IMR-90 (cell line): ENCODE data around the gene WBP1L. TPM values are rescaled to one million over a fixed set of nuclear protein-coding genes. Genes with fewer than 3 reads are reported as not detected.

Source experiments
- ATAC-seq: fragments of 200-7000 bp; cut with Tn5 transposase; 2 replicates; pipeline ENCODE4 v1.9.1; 2020; ENCODE audit warnings: low read depth, mild to moderate bottlenecking, moderate library complexity
- BruUV-seq: library from RNA; stranded (reverse); fragments of 400-500 nt; replicated peaks from 2 replicates; lab custom pipeline; 2021; lab: Mats Ljungman, UMichigan
- CTCF ChIA-PET: fragments of 300-600 bp; formaldehyde crosslinking; extraction: SDS; loops from one replicate; lab custom pipeline; 2021; ENCODE audit warnings: antibody characterized with exemption; lab: Yijun Ruan, JAX
- POLR2A ChIA-PET: fragments of 300-600 bp; sonication (Branson Sonifier 250); formaldehyde crosslinking; loops from one replicate; lab custom pipeline; 2022; ENCODE audit warnings: antibody characterized with exemption; ENCODE audit not compliant: unreplicated experiment; lab: Charles Lee
- DNase-seq: peaks from one replicate; pipeline ENCODE4 v3.0.0; 2013
- H2AFZ ChIP-seq: replicated peaks from 2 replicates; pipeline ENCODE3; 2013; ENCODE audit warnings: low read length, mild to moderate bottlenecking; ENCODE audit not compliant: poor library complexity
- H2AK5ac ChIP-seq: 2 replicates; pipeline ENCODE4 v1.6.1; 2013; ENCODE audit warnings: low read depth, low read length, inconsistent platforms
- H2AK9ac ChIP-seq: replicated peaks from 2 replicates; pipeline ENCODE3; 2013; ENCODE audit warnings: mild to moderate bottlenecking, low read depth, low read length, moderate library complexity; ENCODE audit not compliant: poor library complexity
- H2BK120ac ChIP-seq: 2 replicates; pipeline ENCODE4 v1.6.1; 2013; ENCODE audit warnings: low read depth, low read length, inconsistent platforms
- H2BK15ac ChIP-seq: 3 replicates; pipeline ENCODE4 v1.6.1; 2013; ENCODE audit warnings: low read depth, low read length, inconsistent platforms
- H2BK20ac ChIP-seq: 2 replicates; pipeline ENCODE4 v1.6.1; 2013; ENCODE audit warnings: low read depth, mild to moderate bottlenecking, inconsistent platforms, low read length, moderate library complexity
- H2BK5ac ChIP-seq: 2 replicates; pipeline ENCODE4 v1.6.1; 2013; ENCODE audit warnings: mild to moderate bottlenecking, low read depth, low read length, inconsistent platforms; ENCODE audit not compliant: poor library complexity, severe bottlenecking
- H3K14ac ChIP-seq: replicated peaks from 2 replicates; pipeline ENCODE4 v1.6.1; 2013; ENCODE audit warnings: low read depth, low read length, inconsistent platforms
- H3K18ac ChIP-seq: 2 replicates; pipeline ENCODE4 v1.6.1; 2013; ENCODE audit warnings: low read depth, low read length, control low read depth
- H3K23ac ChIP-seq: 2 replicates; pipeline ENCODE4 v1.6.1; 2013; ENCODE audit warnings: low read depth, low read length, inconsistent platforms
- H3K27ac ChIP-seq: 2 replicates; pipeline ENCODE4 v1.5.1; 2013; ENCODE audit warnings: mild to moderate bottlenecking, control low read depth, low read length; ENCODE audit not compliant: insufficient read depth
- H3K27me3 ChIP-seq: 2 replicates; pipeline ENCODE4 v1.6.1; 2013; ENCODE audit warnings: low read length; ENCODE audit not compliant: control insufficient read depth, insufficient read depth
- H3K36me3 ChIP-seq: 2 replicates; pipeline ENCODE4 v1.6.1; 2013; ENCODE audit warnings: low read length, mixed read lengths; ENCODE audit not compliant: control insufficient read depth, insufficient read depth
- H3K4ac ChIP-seq: 2 replicates; pipeline ENCODE4 v1.6.1; 2013; ENCODE audit warnings: low read depth, low read length, inconsistent platforms
- H3K4me1 ChIP-seq: 2 replicates; pipeline ENCODE4 v1.6.1; 2013; ENCODE audit warnings: low read length, mixed read lengths; ENCODE audit not compliant: control insufficient read depth, insufficient read depth
- H3K4me2 ChIP-seq: 2 replicates; pipeline ENCODE4 v1.6.1; 2013; ENCODE audit warnings: low read depth, mild to moderate bottlenecking, control low read depth, low read length, moderate library complexity
- H3K4me3 ChIP-seq: 2 replicates; pipeline ENCODE4 v1.5.1; 2013; ENCODE audit warnings: low read depth, mild to moderate bottlenecking, control low read depth, low read length, moderate library complexity; ENCODE audit not compliant: insufficient read depth
- H3K56ac ChIP-seq: 2 replicates; pipeline ENCODE4 v1.6.1; 2013; ENCODE audit warnings: low read length, inconsistent platforms; ENCODE audit not compliant: insufficient read depth; ENCODE audit errors: extremely low read depth
- H3K79me1 ChIP-seq, 2 experiments: 2 replicates each; pipeline ENCODE4 v1.6.1; 2013; ENCODE audit warnings: low read length in 2 of 2, inconsistent platforms in 1 of 2, low read depth in 1 of 2
- H3K9ac ChIP-seq: 2 replicates; pipeline ENCODE4 v1.6.1; 2013; ENCODE audit warnings: low read depth, low read length, control low read depth
- H3K9me1 ChIP-seq: 2 replicates; pipeline ENCODE4 v1.6.1; 2013; ENCODE audit warnings: low read length, inconsistent platforms; ENCODE audit not compliant: insufficient read depth
- H3K9me3 ChIP-seq: 2 replicates; pipeline ENCODE4 v1.6.1; 2013; ENCODE audit warnings: low read length; ENCODE audit not compliant: control insufficient read depth, insufficient read depth
- H4K20me1 ChIP-seq: 2 replicates; pipeline ENCODE4 v1.6.1; 2013; ENCODE audit warnings: low read length, inconsistent platforms; ENCODE audit not compliant: insufficient read depth
- H4K5ac ChIP-seq: 2 replicates; pipeline ENCODE4 v1.6.1; 2013; ENCODE audit warnings: mild to moderate bottlenecking, low read depth, low read length, control low read depth
- H4K8ac ChIP-seq, 2 experiments: 2 replicates each; pipeline ENCODE4 v1.6.1; 2013; ENCODE audit warnings: low read depth in 2 of 2, low read length in 2 of 2, control low read depth in 1 of 2, inconsistent platforms in 1 of 2
- H4K91ac ChIP-seq: 2 replicates; pipeline ENCODE4 v1.6.1; 2013; ENCODE audit warnings: low read depth, low read length, inconsistent platforms; ENCODE audit not compliant: insufficient read depth
- MAZ ChIP-seq: IDR thresholded peaks from 2 replicates; pipeline ENCODE4 v1.6.1; 2012; ENCODE audit warnings: low read depth, mild to moderate bottlenecking, low read length, improper control_type of control experiment, moderate library complexity, borderline replicate concordance
- SMC3 ChIP-seq: fragments of 150-350 bp; IDR thresholded peaks from 2 replicates; pipeline ENCODE4 v1.6.1; 2016; ENCODE audit warnings: low read depth, mild to moderate bottlenecking, antibody characterized with exemption, low read length, moderate library complexity
- WGBS, 2 experiments: methylation state at CpG; one replicate each; pipeline versions ENCODE4 v1.1.5 to v1.1.7; 2013; ENCODE audit warnings: missing lambda C conversion rate in 2 of 2; ENCODE audit not compliant: insufficient read length in 1 of 2; ENCODE audit errors: extremely low coverage in 2 of 2; 5-methylcytosine and 5-hydroxymethylcytosine counted together
- dilution Hi-C: fragments of 300-500 bp; cut with HindIII; formaldehyde crosslinking; loops from one replicate; pipeline ENCODE4 v1.14.3; 2018; ENCODE audit warnings: low sequenced_read_pairs; ENCODE audit not compliant: unreplicated experiment
- in situ Hi-C: fragments of 300-500 bp; cut with MboI; formaldehyde crosslinking; loops from 3 replicates; pipeline ENCODE4 v1.14.3; 2019; ENCODE audit warnings: low sequenced_read_pairs, inconsistent platforms, mixed read lengths
- intact Hi-C: fragments of 100-400 bp; cut with micrococcal nuclease; formaldehyde crosslinking; loops from 2 replicates; pipeline ENCODE4 v1.10.0; 2022
- polyA plus RNA-seq, 3 experiments: library from polyadenylated mRNA; depleted of rRNA; stranded (reverse); fragments of >200 nt; gene quantifications; 2 replicates each; pipeline ENCODE4 v1.2.3, GENCODE V29; 2012; ENCODE audit warnings: low replicate concordance in 1 of 3
- total RNA-seq: library from RNA; depleted of rRNA; stranded (reverse); fragments of >200 nt; gene quantifications from 2 replicates; pipeline ENCODE4 v1.2.3, GENCODE V29; 2012
- TF ChIP-seq, protein P1 (sequence below): conservative IDR thresholded peaks from 2 replicates; pipeline ENCODE4 v1.5.1; 2012; ENCODE audit warnings: mild to moderate bottlenecking, low read depth, low read length, improper control_type of control experiment

The WBP1L gene
- total and polyA plus RNA-seq, 2 of the 4 experiments (the other 2 are of a cell fraction) = 20.7 to 31.0 TPM

GRCh38 chr10:102814873-102815661 lies 71.3 kb downstream of the WBP1L start:
- H3K4me3 ChIP-seq = no peak overlapping the region
- in situ Hi-C loops (no loop called here), dilution Hi-C loops (no loop called here), intact Hi-C loops (loop anchor here (2.0 kb wide), 1 partner anchor 62 kb away; no protein-coding TSS in a partner anchor)
- H3K4me1 ChIP-seq = peaks cover 27% of the 10 kb centered on the region
- no peak overlapping the region for H3K56ac ChIP-seq
- H2AFZ ChIP-seq = peak overlapping the region; percentile 9
- DNase-seq (peak; percentile 68), ATAC-seq (peak; percentile 34; the same call in 1 of the 2 replicates)
- no peak overlapping the region; the same call in 1 of the 2 replicates for H3K4me2 ChIP-seq
- H3K79me1 ChIP-seq = peaks cover under 1 to 28% of the 10 kb centered on the region in 2 experiments
- 70% methylated on average over 11 of the region's 23 CpGs; no CpG with 5 or more reads in 1 of the 2 experiments for WGBS, 2 experiments
- no peaks in the 10 kb centered on the region; the same call in 1 of the 2 replicates for H4K20me1 ChIP-seq
- 0 out of 2 replicates have a peak overlapping the region, but pooled peaks have one; percentile 11 for H3K9ac ChIP-seq
- H3K9me3 ChIP-seq = no peaks in the 10 kb centered on the region
- H3K18ac ChIP-seq = peak overlapping the region; percentile 38; the same call in 1 of the 2 replicates
- no peak for TF ChIP-seq MAZ
- 0 out of 2 replicates have a peak, but pooled peaks have one; percentile 1 for TF ChIP-seq SMC3
- TF ChIP-seq, protein P1, sequence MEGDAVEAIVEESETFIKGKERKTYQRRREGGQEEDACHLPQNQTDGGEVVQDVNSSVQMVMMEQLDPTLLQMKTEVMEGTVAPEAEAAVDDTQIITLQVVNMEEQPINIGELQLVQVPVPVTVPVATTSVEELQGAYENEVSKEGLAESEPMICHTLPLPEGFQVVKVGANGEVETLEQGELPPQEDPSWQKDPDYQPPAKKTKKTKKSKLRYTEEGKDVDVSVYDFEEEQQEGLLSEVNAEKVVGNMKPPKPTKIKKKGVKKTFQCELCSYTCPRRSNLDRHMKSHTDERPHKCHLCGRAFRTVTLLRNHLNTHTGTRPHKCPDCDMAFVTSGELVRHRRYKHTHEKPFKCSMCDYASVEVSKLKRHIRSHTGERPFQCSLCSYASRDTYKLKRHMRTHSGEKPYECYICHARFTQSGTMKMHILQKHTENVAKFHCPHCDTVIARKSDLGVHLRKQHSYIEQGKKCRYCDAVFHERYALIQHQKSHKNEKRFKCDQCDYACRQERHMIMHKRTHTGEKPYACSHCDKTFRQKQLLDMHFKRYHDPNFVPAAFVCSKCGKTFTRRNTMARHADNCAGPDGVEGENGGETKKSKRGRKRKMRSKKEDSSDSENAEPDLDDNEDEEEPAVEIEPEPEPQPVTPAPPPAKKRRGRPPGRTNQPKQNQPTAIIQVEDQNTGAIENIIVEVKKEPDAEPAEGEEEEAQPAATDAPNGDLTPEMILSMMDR = 0 out of 2 replicates have a peak, but pooled peaks have one; percentile 2
- H4K5ac ChIP-seq = peak overlapping the region; percentile 38; the same call in 1 of the 2 replicates
- peak overlapping the region; percentile 90; the same call in 1 of the 2 replicates for H3K23ac ChIP-seq
- H2AK9ac ChIP-seq = peak overlapping the region; percentile 6
- H3K9me1 ChIP-seq = peaks cover 29% of the 10 kb centered on the region
- H3K14ac ChIP-seq = peak overlapping the region; percentile 68
- peak overlapping the region; percentile 32 to 84 for H4K8ac ChIP-seq
- H2AK5ac ChIP-seq = peak overlapping the region; percentile 92
- peak overlapping the region; percentile 69; the same call in 1 of the 2 replicates for H2BK120ac ChIP-seq
- H2BK5ac ChIP-seq = peak overlapping the region; percentile 88
- peak overlapping the region; percentile 76; the same call in 1 of the 2 replicates for H2BK20ac ChIP-seq
- ChIA-PET POLR2A (no interaction called here), CTCF (no interaction called here)
- H3K4ac ChIP-seq = peak overlapping the region; percentile 81
- peak overlapping the region; percentile 71 for H3K27ac ChIP-seq
- peak overlapping the region; percentile 69; the same call in 2 of the 3 replicates for H2BK15ac ChIP-seq
- peak overlapping the region; percentile 31 for H4K91ac ChIP-seq
- H3K27me3 ChIP-seq = no peaks in the 10 kb centered on the region
- BruUV-seq = no TSS peak
- H3K36me3 ChIP-seq = peaks cover 37% of the 10 kb centered on the region
